GM18517 (cell line): ENCODE results near the gene WTIP.
"Not testable (repeated sequence)": the region's sequence is repeated elsewhere in the genome, so short reads cannot be mapped to it uniquely, and the experiment has no call there.

Source experiments
- ATAC-seq: cut with Tn5 transposase; IDR thresholded peaks from one replicate; pipeline ENCODE4 v1.9.1; 2021; ENCODE audit warnings: mild to moderate bottlenecking, moderate library complexity; ENCODE audit not compliant: unreplicated experiment

The WTIP gene

DNA sequence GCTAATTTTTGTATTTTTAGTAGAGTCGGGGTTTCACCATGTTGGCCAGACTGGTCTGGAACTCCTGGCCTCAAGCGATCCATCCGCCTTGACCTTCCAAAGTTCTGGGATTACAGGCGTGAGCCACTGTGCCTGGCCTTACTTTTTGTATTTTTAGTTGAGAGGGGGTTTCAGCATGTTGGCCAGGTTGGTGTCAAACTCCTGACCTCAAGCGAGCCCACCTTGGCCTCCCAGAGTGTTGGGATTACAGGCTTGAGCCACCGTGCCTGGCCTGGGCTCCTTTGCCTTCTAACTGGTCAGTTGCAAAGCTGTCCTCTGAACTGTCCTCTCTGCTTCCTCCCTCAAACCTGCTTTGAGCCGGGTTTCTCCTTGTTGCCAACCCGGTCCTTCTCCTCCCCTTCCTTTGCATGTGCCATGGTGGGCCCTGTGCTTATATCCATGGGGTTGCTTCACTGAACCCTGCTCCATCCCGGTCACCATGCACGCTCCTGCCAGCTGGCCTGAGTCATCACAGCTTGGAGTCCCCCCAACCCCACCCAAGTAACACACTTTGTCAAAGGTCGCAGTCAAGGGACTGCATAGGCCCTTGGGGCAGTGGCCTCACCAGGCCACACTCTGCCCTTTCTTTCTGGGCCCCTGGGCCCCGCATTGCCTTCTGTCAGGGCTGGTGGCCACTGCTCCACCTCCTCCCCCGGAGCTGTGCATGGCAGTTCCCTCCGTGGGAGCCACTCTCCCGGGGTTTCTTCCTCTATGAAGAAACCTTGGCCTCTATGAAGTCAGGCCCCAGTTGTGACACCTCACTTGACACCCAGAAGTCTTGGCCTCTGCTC, 21.2 kb downstream of the WTIP start:
- ATAC-seq, result no peak

DNA sequence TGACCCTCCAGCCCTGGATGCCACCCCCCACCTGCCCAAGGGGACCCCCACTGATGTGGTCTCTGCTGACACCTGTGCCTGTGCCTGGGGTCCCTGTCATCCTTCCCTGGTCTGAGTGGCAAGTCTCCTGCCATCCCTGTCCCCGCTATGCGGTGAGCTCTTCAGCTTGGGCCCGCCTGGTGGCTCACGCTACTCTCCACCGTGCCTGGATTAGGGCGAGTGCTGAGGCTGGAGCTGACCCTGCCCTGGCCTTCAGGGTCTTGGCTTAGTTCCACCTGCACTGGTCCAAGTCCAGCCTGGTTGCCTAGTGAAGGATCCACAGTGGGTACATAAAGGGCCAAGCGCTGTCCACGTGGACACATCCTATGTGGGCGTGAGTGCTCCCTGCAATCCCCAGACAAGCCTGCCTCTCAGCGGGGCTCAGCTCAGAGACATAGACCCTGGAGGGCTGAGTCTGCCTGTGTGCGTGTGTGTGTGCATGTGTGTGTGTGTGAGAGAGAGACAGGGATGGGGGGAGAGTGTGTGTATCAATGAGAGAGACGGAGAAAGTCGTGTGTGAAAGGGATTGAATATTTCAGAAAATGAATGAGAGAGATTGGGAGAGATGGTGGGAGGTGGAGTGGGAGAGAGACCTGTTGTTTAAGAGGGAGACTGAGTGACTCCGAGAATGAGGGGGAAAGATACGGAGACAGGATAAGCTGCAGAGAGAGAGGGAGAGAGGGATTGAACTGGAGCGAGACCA, 22.1 kb downstream of the WTIP start:
- no peak for ATAC-seq

DNA sequence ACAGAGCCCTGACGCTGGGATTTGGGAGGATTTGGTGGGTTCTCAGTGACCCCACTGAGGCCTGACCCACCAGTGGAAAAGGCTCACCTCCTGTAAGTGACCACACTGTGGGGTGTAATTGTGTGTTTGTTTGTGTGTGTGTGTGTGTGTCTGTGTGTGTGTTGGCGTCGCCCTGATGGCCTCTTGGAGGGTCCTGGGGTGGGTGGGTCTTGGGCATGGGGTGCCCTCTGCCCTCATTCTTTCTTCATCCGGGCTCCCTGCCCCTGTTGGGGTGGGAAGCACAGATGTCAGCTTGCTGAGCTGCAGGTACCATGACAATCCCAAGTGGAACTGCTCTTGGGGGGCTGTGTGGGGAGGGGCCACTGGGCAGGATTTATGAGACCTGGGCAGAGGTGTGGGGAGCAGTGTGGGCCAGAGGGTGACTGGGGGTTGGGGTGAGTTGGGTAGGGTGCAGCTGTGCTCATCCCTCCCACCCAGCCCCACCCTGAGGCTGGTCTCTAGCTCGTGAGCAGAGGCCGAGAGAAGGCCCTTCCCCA, 22.8 kb downstream of the WTIP start:
- ATAC-seq, result no peak

DNA sequence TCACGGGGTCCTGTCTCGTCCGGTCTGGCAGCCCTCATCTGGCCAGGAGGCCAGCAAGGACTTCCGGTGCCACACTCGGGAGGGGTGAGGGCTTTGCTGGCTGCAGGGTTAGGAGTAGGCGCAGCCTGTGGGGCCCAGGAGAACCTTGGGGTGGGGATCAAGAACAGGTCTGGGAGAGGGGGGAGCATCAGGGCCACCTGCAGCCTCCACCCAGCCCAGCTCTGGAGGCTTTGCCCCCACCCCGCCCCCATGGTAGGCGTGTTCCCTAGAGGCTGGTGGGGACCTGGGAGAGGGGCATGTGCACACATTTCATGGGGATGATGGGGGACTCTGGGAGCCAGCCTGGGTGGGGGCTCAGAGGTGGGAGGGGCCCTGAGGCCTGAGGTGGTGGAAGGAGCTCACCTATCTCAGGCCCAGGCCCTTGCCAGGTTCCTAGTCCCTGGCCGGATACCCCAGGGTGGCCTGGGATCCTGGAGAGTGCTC, 23.3 kb downstream of the WTIP start:
- ATAC-seq, result no peak

DNA sequence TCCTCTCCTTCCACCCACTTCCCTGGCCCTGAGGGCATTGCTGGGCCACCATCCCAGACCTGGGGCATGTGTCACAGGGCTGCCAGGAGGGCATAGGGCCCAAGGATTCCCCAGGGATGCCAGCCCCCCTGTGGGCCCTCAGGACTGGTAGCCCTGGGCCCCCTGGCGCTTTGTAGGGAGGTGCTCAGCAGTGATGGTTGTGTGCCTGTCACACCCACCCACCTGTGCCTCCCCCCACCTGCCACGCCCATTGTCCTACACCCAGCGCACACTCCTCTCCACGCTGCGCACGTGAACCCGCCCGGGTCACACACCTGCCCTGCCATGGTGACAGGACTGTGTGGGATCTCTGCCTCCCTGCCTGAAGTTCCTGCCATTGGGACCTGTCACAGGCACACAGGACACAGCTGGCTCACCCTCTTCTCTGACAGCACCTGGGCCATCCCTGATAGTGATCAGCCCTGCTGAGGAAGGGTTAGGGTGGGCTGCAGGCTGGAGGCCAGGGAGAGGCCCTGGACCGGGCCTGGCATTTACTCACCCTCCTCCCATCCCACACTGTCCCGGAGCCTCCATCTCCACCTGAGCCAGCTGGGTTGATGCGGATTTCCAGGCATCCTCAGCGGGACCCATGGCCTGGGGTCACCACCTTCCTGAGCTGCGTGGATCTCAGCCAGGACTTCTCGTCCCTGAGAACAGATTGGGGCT, 23.9 kb downstream of the WTIP start:
- no peak for ATAC-seq

DNA sequence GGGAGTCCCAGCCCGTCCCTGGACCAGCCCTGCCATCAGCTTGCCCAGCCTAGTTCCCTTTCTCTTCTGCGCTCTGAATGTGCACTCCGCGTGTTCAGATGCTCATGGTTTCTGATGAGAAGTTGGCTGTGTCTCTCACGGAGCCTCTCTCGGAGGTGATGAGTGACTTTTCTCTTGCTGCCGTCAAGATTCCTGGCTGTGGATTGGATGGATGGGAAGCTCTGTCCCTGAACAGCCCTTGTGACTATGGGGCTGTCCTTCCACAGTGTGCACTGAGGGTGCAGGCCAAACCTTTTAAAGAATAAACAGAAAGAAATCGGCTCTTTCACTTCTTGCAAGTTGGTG, 24.4 kb downstream of the WTIP start:
- no peak for ATAC-seq

DNA sequence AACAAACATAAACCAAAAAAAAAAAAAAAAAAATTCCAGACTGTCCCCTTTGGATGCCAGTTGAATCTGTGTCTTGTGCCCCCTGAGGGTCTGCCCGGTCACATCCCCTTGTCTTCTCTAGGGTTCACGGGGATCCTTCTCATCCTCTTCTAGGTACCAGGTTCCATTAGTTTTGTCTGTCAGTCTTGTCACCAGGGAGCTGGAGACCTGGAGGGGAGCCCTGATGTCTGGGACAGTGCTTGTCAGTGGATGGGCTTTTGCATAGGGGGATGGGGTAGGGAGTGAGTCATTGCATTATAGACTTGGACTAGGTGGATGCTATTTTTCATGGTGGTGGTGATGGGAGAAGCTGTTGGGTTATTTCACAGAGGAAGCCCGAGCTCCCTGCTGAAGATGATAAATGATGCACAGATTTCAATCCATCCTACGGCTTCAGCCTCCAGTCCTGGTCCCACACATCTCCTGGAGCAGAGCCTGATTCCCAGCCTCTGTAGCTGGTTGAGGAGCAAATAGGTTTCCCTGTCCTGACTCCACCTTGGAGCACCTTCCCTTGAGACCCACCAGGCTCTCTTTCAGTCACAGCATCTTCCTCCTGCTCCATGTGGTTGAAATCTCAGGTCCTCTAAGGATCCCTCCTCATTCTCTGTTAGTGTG, 26.0 kb downstream of the WTIP start:
- no peak for ATAC-seq

DNA sequence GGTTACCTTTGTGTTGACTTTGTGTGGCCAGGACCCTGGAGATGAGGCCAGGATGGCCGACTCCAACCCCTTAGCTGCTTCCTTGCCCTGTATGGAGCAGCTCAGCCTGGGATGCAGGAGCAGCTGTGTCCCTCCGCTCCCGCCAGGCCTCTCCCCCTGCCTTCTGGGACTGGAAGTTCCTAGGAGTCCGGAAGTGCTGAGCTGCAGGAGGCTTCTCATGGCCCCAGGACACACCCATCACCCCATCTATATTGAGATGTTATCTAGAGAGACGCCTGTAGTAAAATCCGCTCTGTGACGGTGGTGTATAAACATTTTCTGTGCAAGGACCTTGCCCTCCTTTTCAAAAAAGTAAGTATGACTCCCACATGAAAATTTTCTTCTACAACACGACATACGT, 27.0 kb downstream of the WTIP start:
- ATAC-seq, result no peak

DNA sequence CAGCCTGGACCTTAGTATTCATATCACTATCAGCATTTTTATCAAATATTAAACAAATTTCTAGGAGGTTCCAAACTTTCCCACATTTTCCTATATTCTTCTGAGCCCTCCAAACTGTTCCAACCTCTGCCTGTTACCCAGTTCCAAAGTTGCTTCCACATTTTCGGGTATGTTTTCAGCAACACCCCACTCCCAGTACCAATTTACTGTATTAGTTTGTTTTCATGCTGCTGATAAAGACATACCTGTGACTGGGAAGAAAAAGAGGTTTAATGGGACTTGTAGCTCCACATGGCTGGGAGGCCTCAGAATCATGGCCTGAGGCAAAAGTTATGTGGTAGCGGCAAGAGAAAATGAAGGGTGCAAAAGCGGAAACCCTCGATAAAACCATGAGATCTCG, 29.3 kb downstream of the WTIP start:
- ATAC-seq, result not testable (repeated sequence)

DNA sequence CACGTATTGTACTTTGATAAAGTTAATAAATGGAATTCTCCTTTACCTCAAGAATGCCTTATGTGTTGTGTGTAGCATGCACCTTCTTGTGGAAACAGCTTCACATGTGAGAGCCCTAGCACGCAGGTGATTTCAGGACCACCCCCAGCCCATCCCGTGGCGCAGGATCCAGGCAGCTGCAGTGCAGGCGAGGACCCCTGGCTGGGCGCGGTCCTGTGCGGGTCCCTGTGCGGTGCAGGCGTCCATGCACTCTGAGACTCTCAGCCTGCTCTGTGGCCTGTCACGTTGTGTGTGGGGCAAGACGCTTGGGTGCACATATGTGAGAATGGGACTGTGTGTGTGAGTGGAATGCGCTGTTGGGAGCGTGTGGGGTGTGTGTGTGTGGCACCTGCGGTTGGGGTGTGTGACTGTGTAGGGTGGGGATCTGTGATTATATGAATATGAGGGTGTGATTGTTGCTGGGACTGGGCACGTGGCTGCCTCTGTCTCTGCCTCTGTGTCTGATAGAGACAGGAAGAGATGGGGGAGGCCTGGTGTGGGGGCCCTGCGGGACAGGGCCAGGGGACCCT, 30.8 kb downstream of the WTIP start:
- no peak for ATAC-seq

DNA sequence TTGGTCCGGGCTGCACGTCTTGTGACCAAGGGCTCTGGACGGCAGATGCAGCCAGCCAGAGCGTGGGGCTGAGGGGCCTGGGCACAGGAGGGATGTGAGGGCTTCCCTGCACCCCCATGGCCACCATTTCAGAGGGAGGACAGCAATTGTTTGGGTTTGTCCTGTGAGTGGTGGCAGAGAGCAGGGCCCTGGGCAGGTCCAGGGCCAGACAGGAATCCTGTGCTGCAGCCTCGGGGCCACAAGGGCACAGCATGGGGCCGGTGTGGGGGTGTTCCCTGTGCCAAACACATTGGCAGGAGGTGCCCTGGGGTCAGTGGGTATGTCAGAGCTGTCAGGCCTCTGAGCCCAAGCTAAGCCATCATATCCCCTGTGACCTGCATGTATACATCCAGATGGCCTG, 32.2 kb downstream of the WTIP start:
- ATAC-seq, result no peak

DNA sequence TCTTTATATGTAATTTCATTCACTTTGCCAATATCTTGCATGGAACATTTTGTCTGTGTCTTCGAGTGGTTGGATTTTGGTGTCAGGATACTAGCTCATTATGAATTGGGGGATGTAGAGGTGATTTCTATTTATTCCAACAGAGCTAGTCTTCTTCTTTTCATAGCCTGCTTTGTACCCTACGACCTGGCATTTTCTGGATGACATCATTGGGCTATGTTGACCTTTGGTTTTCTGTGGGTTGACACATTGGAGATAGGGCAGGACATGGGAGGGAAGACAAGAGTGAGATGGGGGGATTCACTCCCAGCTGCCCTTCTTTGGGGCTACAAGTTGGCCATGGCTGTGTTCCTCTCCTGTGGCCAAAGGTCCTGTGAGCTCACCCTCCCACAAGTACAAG, 38.0 kb downstream of the WTIP start:
- no peak for ATAC-seq

DNA sequence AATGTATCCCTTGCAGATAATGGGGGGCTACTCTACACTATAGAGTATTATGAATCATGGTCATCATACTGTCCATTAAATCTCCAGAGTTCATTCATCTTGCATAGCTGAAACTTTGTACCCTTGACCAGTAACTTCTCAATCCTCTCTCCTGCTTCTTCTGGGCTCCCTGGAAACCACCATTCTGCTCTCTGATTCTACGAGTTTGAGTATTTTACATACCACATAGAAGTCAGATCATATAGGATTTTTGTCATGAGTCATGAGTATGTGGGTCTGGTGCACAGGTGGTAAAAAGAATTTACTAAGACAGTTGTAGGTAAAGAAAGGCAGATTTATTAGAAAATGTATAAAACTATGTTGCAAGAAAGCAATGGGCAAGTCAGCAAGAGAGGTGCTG, 41.9 kb downstream of the WTIP start:
- ATAC-seq, result no peak

DNA sequence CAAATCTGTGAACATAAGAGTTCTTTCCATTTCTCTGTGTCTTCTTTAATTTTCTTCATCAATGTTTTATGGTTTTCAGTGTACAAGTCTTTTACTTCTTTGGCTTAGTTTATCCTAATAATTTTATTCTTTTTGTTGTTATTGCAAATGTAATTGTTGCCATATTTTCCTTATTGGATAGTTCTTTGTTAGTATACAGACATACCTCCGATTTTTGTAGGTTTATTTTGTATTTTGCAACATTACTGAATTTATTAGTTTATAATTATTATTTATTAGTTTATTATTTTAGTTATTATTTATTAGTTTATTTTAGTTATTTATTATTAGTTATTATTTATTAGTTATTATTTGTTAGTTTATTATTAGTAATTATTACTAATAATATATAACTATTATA, 43.4 kb downstream of the WTIP start:
- no peak for ATAC-seq

DNA sequence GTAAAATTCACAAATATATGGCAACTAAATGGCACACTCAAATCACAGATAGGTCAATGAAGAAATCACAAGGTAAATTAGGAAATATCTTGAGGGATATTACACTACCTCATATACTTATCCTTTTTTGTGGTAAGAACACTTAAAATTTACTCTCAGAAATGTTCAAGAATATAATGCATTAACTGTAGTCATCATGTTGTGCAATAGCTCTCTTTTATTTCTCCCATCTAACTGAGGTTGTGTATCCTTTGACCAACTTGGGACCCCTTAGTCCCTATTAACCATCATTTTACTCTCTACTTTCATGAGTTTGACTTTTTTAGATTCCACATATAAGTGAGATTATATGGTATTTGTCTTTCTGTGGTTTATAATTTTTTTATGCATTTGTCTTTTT, 52.6 kb downstream of the WTIP start:
- ATAC-seq, result no peak

DNA sequence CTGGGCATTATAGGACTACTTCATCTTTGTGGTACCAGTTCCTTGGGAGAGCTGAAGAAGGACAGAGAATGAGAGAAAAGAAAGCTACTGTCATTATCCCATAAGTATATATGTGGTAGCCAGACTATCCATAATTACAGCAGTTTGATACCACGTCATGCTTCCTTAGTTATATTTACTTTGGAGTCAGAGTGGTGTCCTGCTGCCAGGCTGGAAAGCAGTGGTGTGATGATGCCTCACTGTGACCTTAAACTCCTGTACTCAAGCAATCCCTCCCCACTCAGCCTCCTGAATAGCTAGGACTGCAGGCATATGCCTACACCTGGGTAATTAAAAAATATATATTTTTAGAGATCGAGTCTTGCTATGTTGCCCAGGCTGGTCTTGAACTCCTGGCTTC, 57.8 kb downstream of the WTIP start:
- no peak for ATAC-seq

DNA sequence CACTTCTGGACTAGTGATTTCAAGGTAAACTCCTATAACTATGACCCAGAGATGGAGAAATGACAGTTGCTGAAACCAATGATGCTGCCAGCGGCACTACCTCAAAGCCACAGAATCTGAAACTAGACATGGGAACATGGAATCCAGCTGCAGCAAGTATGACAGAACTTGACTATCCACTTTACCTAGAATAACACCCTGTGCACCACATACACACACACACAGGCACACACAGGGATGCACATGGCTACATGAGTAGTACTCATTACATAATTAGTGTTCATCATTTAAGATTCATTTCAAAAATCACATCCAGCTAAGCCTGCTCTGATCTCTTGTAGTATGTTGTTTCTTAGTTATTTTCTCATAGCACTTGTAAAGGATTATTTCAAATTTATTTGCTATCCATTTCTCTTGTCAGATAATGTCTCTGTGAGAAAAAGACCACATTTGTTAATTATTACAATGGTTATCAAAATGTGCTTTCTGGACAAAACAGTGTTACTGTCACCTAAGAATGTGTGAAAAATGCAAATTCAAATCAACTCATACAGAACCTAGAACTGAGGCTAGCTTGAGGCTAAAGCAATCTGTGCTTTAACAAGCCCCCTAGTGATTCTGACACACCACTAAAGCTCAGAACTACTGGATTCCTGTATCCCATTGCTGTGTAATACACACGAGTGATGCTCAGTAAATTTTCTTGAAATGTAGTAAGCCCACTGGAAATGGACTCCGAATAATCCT, 59.4 kb downstream of the WTIP start:
- no peak for ATAC-seq

DNA sequence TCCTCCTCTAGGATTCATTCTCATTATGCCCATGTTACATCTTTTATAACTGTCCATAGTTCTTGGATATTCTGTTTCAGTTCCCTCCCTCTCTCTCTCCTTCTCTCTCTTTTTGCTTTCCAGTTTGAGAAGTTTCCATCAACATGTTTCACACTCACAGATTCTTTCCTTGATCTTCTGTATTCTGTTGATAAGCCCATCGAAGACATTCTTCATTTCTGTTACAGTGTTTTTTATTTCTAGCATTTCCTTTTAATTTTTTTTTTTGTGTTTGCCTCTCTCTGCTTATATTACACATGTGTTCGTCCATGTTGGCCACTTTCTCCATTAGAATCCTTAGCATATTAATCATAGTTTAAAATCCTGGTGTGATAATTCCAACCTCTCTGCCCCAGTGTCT, 68.3 kb downstream of the WTIP start:
- no peak for ATAC-seq

DNA sequence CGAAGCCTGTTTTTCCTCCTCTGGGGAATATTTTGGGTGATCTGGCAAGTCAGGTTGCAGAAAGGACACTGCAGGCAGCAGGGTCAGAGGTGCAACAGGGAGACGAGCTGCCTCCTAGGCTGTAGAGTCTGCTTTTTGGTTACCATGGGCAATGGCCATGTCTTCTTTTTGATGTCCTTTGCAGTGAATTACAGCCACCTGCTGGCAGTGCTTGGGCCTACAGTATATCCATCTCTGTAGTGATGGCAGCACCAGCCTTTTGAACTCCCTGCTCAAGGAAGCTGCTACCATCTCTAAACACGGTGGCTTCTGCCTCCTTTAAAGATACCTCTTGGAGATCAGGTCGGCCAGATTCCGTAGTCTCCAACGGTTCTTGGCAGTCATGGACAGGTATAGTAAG, 73.9 kb downstream of the WTIP start:
- ATAC-seq, result no peak

DNA sequence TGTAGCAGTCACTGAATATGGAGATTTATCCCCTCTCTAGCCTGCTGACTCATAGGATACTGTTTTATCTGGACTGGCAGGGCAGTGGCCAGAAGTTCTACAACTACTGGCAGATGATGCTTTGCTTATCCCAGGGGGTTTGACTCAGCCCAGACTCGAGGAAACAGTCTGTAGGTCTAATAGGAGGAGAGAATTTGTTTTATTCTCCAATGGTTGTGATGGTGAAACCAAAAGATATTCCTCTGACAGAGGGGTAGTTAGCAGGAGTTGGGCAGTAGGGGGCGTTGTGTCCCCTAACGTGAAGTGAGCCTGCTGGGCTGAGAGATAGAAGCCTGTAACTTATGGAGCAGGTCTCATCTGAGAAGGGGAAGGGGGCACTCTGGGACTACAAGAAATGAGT, 74.9 kb downstream of the WTIP start:
- ATAC-seq, result no peak
